Neural cell (in vitro differentiated cells): ENCODE data around the gene RBM8A.

ENCODE experiments used
- EP300 ChIP-seq: fragments of 450-650 bp; conservative IDR thresholded peaks from 2 replicates; pipeline ENCODE4 v1.6.1; 2014; ENCODE audit warnings: antibody characterized with exemption, mild to moderate bottlenecking, moderate library complexity; ENCODE audit not compliant: poor library complexity, severe bottlenecking
- POLR2AphosphoS5 ChIP-seq: IDR thresholded peaks from 2 replicates; pipeline ENCODE4 v1.6.1; 2012
- TF ChIP-seq, protein P1 (sequence below): fragments of 450-650 bp; IDR thresholded peaks from 2 replicates; pipeline ENCODE4 v1.5.1; 2014; ENCODE audit warnings: antibody characterized with exemption, mild to moderate bottlenecking, moderate library complexity; ENCODE audit not compliant: poor library complexity, severe bottlenecking

DNA sequence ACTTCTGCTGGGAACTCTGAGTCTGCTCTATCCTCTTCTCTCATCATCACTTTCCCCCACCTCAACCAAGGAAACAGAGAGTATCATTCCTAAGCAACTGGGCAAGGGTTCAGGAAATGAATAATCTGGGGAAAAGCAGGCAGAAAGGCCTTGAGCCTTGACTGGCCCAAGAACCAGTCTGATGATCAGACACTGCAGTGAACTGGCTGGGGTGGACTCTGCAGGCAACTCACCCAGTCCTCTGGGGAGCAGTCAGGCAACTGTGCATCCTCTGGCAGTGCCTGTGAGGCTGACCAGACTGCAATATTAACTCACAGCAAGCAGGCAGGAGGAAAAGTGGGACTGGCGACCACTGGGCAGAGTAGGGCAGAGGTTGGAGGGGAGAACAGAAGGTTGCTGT, 42.6 kb downstream of the RBM8A start:
- TF ChIP-seq POLR2AphosphoS5 (no peak), EP300 (no peak)
- TF ChIP-seq, protein P1, sequence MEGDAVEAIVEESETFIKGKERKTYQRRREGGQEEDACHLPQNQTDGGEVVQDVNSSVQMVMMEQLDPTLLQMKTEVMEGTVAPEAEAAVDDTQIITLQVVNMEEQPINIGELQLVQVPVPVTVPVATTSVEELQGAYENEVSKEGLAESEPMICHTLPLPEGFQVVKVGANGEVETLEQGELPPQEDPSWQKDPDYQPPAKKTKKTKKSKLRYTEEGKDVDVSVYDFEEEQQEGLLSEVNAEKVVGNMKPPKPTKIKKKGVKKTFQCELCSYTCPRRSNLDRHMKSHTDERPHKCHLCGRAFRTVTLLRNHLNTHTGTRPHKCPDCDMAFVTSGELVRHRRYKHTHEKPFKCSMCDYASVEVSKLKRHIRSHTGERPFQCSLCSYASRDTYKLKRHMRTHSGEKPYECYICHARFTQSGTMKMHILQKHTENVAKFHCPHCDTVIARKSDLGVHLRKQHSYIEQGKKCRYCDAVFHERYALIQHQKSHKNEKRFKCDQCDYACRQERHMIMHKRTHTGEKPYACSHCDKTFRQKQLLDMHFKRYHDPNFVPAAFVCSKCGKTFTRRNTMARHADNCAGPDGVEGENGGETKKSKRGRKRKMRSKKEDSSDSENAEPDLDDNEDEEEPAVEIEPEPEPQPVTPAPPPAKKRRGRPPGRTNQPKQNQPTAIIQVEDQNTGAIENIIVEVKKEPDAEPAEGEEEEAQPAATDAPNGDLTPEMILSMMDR, result no peak
